HEK293T (cell line): ENCODE data around the gene GID8.

Source experiments
- CTCF ChIA-PET: fragments of 350-600 bp; formaldehyde crosslinking; extraction: SDS; loops from one replicate; lab custom pipeline; 2021; ENCODE audit warnings: antibody characterized with exemption, inconsistent platforms; lab: Yijun Ruan, JAX
- POLR2A ChIA-PET: fragments of 350-600 bp; formaldehyde crosslinking; extraction: SDS; loops from one replicate; lab custom pipeline; 2020; ENCODE audit warnings: antibody characterized with exemption, inconsistent platforms; lab: Yijun Ruan, JAX
- DNase-seq: peaks from one replicate; pipeline ENCODE4 v3.0.0; 2012; ENCODE audit warnings: mixed read lengths; ENCODE audit errors: extremely low spot score
- ARNT ChIP-seq: fragments of 450-650 bp; IDR thresholded peaks from 2 replicates; pipeline ENCODE4 v1.6.1; 2017; ENCODE audit warnings: mild to moderate bottlenecking
- BHLHE40 ChIP-seq: fragments of 450-650 bp; IDR thresholded peaks from 2 replicates; pipeline ENCODE4 v1.6.1; 2016; ENCODE audit warnings: mild to moderate bottlenecking, moderate library complexity, borderline replicate concordance
- CTBP1 ChIP-seq: fragments of 450-650 bp; IDR thresholded peaks from 2 replicates; pipeline ENCODE4 v1.6.1; 2016; ENCODE audit warnings: borderline replicate concordance
- ELF4 ChIP-seq: fragments of 450-650 bp; IDR thresholded peaks from 2 replicates; pipeline ENCODE4 v1.6.1; 2017; ENCODE audit warnings: antibody characterized with exemption
- FOXA1 ChIP-seq: fragments of 450-650 bp; IDR thresholded peaks from 2 replicates; pipeline ENCODE4 v1.6.1; 2016; ENCODE audit warnings: mild to moderate bottlenecking
- FOXK2 ChIP-seq: fragments of 450-650 bp; IDR thresholded peaks from 2 replicates; pipeline ENCODE4 v1.6.1; 2016; ENCODE audit warnings: mild to moderate bottlenecking
- FOXM1 ChIP-seq: fragments of 450-650 bp; IDR thresholded peaks from 2 replicates; pipeline ENCODE4 v1.6.1; 2017; ENCODE audit warnings: mild to moderate bottlenecking, borderline replicate concordance
- HDGF ChIP-seq: fragments of 450-650 bp; IDR thresholded peaks from 2 replicates; pipeline ENCODE4 v1.6.1; 2017; ENCODE audit warnings: antibody characterized with exemption, borderline replicate concordance
- L3MBTL2 ChIP-seq: fragments of 450-650 bp; conservative IDR thresholded peaks from 2 replicates; pipeline ENCODE4 v1.6.1; 2016; ENCODE audit warnings: mild to moderate bottlenecking
- LEF1 ChIP-seq: fragments of 450-650 bp; IDR thresholded peaks from 2 replicates; pipeline ENCODE4 v1.6.1; 2017; ENCODE audit warnings: mild to moderate bottlenecking, borderline replicate concordance
- NFRKB ChIP-seq: fragments of 450-650 bp; IDR thresholded peaks from 2 replicates; pipeline ENCODE4 v1.6.1; 2016; ENCODE audit warnings: mild to moderate bottlenecking, moderate library complexity
- SP1 ChIP-seq: fragments of 450-650 bp; IDR thresholded peaks from 2 replicates; pipeline ENCODE4 v1.6.1; 2017
- SUZ12 ChIP-seq: fragments of 450-650 bp; IDR thresholded peaks from 2 replicates; pipeline ENCODE4 v1.6.1; 2016; ENCODE audit warnings: mild to moderate bottlenecking
- TARDBP ChIP-seq: fragments of 450-650 bp; IDR thresholded peaks from 2 replicates; pipeline ENCODE4 v1.6.1; 2016
- ZNF384 ChIP-seq: fragments of 450-650 bp; IDR thresholded peaks from 2 replicates; pipeline ENCODE4 v1.6.1; 2016
- TF ChIP-seq, protein P1 (sequence below): fragments of 450-650 bp; IDR thresholded peaks from 2 replicates; pipeline ENCODE4 v1.6.1; 2016

The GID8 gene

DNA sequence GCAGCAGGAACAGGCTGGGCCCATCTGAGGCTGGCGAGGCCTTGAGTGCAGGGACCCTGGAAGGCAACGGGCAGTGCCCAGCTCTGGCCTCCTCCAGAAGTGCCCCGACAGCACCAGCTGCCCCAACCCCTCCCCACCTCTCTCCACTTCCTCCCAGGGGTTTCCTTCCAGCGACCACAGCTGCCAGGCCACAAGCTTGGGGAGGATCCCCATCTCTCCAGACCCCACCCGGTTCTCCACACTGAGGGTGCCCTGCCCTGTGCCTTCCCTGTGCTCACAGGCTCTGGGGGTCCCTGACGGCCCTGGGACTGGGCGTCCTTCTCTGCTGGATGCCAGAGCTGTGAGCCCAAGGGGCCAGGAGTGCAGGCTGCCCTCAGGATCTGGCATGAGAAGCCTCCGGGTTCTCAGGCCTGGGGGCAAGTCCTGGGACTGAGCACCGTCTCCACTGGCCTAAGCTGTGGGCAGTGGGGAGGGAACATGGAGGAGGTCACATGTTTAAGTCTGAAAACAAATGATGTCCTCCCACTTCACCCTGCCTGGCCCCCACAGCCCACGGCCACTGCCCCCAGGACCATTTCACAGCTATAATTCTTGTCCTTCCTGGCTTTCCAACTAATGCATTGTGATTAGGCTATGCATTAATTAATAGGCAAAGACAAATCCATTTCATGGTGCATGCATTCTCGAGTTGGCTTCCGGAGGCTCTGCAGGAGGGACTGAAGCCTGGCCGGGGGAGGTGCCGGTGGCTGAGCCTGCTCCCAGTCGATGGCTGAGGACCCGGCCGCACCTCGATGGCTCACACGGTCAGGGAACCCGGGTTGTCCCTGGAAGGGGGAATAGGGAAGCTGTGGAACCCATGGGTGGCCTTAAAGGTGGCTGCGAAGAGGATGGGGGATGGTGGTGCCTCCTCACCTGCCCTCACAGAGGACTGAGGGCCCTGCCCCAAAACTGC lies 44.5 kb downstream of the GID8 start:
- no peak for DNase-seq
- ChIA-PET POLR2A (interaction anchor here (1.4 kb wide), 1 partner anchor 24 kb away, joined by 3 read pairs; the partner anchor contains the start of gene BHLHE23), CTCF (interaction anchor here (1.1 kb wide), 1 partner anchor 10 kb away, joined by 3 read pairs; no protein-coding TSS in a partner anchor)
- TF ChIP-seq FOXA1 = no peak
- no peak for TF ChIP-seq HDGF
- TF ChIP-seq ELF4 = no peak
- TF ChIP-seq FOXM1 = no peak
- TF ChIP-seq, protein P1, sequence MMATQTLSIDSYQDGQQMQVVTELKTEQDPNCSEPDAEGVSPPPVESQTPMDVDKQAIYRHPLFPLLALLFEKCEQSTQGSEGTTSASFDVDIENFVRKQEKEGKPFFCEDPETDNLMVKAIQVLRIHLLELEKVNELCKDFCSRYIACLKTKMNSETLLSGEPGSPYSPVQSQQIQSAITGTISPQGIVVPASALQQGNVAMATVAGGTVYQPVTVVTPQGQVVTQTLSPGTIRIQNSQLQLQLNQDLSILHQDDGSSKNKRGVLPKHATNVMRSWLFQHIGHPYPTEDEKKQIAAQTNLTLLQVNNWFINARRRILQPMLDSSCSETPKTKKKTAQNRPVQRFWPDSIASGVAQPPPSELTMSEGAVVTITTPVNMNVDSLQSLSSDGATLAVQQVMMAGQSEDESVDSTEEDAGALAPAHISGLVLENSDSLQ = no peak
- TF ChIP-seq LEF1 = no peak
- TF ChIP-seq TARDBP = no peak
- no peak for TF ChIP-seq CTBP1
- no peak for TF ChIP-seq NFRKB
- no peak for TF ChIP-seq SUZ12
- no peak for TF ChIP-seq L3MBTL2
- TF ChIP-seq SP1 = no peak
- no peak for TF ChIP-seq FOXK2
- no peak for TF ChIP-seq BHLHE40
- TF ChIP-seq ARNT = no peak
- no peak for TF ChIP-seq ZNF384

DNA sequence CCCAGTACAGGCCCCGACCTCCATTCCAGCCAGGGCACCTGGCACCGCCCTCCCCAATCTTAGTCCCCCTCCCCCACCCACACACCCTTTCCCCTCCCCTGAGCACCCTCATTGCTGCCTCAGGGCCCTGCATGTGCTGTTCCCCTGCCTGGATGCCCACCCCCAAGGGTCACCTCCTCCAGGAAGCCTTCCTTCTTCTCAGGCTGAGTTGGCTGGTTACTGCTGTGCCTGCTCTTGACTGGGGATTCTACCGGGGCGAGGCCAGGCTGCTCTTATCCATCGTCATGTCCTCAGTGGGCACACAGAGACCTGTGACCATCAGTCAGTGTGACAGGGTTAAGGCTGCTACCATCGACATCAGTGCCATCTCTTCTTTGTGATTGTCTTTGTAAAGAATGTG lies 45.3 kb downstream of the GID8 start:
- ChIA-PET CTCF (no interaction called here), POLR2A (no interaction called here)
- no peak for DNase-seq
- TF ChIP-seq ZNF384 (no peak), FOXK2 (no peak), BHLHE40 (no peak), CTBP1 (no peak)

DNA sequence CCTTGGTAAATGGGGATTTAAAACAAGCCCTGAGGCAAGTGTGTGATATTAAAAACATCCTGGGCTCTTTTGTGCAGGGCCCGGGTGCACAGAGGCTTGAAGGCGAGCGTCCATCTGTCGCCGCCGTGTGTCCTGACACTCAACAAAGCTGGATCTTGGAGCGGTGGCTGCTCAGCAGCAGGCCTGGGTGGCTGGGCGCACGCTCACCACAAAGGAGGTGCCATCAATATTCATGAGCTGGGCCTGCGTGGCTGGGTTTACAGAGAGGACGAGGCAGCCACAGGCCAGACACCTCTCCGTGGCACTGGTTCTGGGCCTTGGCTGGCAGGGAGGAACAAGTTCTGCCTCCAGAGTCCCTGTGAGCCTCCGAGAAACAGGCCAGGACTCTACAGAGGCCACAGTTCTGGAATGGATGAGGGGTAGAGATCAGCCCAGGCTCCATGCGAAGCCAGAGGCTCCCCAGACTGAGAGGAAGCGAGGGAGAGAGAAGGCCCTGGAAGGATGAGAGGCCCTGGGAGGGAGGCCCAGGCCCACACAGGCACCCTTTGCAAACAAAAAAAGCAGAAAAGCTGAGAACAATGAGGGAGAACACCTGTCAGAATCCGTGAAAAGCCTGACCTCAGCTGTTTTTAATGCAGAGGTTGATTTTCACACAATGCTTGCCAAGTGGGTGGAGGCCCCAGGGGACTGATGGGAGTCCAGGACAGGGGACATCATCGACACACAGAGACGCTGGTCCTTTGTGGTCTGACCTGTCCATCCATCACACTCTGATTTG lies 46.9 kb downstream of the GID8 start:
- TF ChIP-seq SP1 (no peak), FOXM1 (no peak), FOXA1 (no peak), CTBP1 (no peak), ELF4 (no peak), ARNT (no peak), L3MBTL2 (no peak), NFRKB (no peak), ZNF384 (no peak), SUZ12 (no peak), HDGF (no peak), LEF1 (no peak), TARDBP (no peak), FOXK2 (no peak), BHLHE40 (no peak)
- TF ChIP-seq, protein P1 = no peak
- DNase-seq = no peak
- POLR2A ChIA-PET = no interaction called here
- CTCF ChIA-PET = no interaction called here

DNA sequence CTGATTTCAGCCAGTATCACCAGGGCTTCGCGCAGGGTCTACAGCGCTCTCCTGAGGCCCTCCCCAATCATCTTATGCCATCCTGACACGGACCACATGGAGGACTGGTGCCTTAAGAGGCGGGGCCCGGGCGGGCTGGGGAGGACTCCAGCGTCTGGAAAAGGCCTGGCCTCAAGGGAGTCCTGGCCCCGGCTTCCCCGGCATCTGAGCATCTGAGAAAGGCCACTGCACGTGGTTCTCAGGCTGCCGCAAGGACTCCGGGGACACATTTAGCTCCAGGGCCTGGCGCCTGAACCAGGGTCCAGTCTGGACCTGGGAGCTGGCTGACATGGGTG lies 47.5 kb downstream of the GID8 start:
- DNase-seq = no peak
- POLR2A ChIA-PET = no interaction called here
- TF ChIP-seq BHLHE40 (no peak), SP1 (no peak), LEF1 (no peak), NFRKB (no peak), ELF4 (no peak), L3MBTL2 (no peak), TARDBP (no peak), FOXA1 (no peak), FOXK2 (no peak), FOXM1 (no peak), SUZ12 (no peak), CTBP1 (no peak), ARNT (no peak), ZNF384 (no peak), HDGF (no peak)
- TF ChIP-seq, protein P1 = no peak
- CTCF ChIA-PET = no interaction called here

DNA sequence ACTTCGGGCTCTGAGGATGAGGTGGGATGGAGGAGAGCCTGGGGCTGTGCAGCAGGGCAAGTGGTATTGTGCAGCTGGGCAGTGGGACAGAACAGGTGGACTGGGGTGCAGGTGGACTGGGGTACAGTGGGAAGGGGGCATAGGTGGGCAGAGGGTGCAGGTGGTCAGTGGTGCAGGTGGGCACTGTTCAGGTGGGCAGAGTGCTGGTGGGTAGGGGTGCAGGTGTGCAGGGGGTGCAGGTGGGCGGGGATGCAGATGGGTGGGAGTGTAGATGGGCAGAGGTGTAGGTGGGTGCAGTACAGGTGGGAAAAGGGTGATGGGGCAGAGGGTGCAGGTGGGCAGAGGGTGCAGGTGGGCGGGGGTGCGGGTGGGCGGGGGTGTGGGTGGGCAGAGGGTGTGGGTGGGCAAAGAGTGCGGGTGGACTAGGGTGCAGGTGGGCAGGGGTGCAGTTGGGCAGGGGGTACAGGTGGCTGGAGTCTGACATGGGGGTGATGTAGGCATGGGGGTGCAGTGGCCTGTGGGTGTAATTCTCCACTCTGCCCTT lies 48.4 kb downstream of the GID8 start:
- DNase-seq = no peak
- TF ChIP-seq NFRKB (no peak), LEF1 (no peak), TARDBP (no peak), ARNT (no peak), SUZ12 (no peak), L3MBTL2 (no peak), ELF4 (no peak), CTBP1 (no peak), ZNF384 (no peak), FOXM1 (no peak)
- TF ChIP-seq, protein P1 = no peak
- ChIA-PET CTCF (no interaction called here), POLR2A (no interaction called here)
